ENCODE data around the gene CDH8.

Gene CDH8

DNA sequence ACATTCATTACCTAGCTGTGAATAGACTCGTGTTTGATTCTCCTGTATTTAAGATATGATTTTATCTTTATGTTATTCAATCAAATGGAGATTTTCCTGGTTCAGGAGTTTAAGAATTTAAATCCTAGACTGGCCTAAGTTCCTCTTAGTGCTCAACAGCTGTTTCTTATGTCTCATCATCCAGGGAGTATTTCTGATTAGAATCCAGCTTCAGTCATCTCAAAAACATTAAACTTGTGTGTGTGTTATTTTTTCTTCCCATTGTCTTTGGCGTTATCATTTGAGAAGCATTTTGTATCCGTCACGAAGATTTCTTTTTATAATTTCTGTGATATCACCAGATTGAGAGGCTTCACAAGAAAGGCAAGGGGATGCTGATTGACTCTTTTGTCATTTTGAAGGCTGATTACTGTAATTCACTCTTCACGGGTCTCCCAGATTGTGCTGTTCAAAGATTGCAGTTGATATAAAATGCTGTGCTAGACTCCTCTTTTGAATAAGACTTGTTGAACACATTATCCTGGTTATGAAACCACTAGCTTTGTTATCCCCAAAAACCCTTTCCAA, 204.8 kb downstream of the CDH8 start:
- TF ChIP-seq, protein P1, sequence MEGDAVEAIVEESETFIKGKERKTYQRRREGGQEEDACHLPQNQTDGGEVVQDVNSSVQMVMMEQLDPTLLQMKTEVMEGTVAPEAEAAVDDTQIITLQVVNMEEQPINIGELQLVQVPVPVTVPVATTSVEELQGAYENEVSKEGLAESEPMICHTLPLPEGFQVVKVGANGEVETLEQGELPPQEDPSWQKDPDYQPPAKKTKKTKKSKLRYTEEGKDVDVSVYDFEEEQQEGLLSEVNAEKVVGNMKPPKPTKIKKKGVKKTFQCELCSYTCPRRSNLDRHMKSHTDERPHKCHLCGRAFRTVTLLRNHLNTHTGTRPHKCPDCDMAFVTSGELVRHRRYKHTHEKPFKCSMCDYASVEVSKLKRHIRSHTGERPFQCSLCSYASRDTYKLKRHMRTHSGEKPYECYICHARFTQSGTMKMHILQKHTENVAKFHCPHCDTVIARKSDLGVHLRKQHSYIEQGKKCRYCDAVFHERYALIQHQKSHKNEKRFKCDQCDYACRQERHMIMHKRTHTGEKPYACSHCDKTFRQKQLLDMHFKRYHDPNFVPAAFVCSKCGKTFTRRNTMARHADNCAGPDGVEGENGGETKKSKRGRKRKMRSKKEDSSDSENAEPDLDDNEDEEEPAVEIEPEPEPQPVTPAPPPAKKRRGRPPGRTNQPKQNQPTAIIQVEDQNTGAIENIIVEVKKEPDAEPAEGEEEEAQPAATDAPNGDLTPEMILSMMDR (IDR thresholded peaks at IDR 0.05; ENCODE audit: low read depth, low read length): no peak
- no peak overlapping the region for H3K4me3 ChIP-seq (ENCODE audit: low read depth, low read length)

DNA sequence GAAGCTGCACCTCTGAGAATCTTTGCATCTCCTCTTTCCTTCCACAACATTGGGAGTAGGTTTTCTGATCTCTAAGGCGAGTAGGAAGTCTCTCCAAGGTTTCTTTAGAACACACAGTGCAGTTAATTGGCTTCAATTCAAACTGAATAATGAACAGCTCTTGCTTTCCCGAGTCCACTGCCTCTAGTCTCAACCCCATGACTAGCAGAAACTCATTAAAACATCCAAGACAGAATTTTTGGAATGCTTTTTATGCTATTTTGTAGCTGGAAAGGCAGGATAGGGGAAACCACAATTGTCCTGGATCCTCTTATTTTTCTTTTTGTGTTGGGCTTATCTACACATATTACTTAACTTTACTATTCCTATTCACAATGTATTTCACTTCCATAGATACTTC, 206.6 kb downstream of the CDH8 start:
- TF ChIP-seq, protein P1 (IDR thresholded peaks at IDR 0.05; ENCODE audit: low read depth, low read length): no peak
- no peak overlapping the region for H3K4me3 ChIP-seq (ENCODE audit: low read depth, low read length)

DNA sequence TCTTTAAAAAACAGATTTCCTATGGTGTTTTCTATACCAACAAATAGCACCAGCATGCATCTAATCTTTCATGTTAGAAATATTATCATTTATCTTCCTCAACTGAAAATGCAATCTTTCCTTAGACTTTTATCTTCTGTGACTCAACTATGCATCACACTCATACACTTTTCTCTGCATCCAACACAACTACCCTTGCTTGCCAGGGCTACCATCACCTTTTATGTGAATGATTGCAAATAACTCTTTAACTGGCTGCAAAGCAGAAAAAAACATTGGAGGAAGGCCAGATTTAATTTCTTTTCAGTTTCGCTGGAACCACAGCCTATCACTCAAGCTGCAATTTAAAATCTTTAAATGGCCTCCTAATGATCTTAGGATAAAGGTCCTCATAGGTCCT, 212.9 kb downstream of the CDH8 start:
- no peak overlapping the region for H3K4me3 ChIP-seq (ENCODE audit: low read depth, low read length)
- TF ChIP-seq, protein P1 (IDR thresholded peaks at IDR 0.05; ENCODE audit: low read depth, low read length): no peak

DNA sequence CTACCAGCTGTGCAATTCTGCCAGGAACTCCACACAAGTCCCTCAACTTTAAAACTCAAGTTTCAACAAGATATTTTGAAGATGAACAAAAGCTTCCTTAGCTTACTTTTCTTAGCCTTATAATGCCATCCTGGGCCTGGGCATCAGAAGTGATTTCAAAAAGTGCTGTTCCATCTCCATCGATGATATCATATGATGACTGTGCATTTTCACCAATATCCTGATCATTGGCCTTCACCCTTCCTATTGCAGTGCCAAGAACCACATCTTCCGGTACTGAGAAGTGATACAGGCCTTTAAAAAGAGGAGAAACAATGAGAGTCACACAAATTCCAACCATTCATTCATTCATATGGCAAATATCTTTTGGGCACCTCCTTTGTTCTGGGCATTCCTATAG, 215.4 kb downstream of the CDH8 start:
- TF ChIP-seq, protein P1 (IDR thresholded peaks at IDR 0.05; ENCODE audit: low read depth, low read length): no peak

DNA sequence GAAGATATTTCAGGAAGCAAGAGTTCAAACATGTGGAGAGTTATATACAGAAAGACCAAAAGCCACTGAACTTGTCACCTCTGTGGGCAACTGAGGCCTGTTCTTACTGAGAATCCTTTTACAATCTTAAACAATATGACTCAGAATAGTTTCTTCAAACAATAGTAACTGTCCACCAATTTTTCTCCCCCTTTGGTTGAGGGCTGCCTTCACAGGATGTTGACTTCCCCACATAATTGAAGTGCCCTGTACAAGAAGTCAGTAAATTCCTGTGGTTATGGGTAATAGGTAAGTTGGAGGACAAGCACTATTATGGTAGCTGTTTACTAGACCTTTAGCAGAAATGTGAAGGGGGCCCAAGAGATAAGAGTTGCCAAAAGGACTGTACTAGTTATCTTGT, 215.8 kb downstream of the CDH8 start:
- TF ChIP-seq, protein P1 (IDR thresholded peaks at IDR 0.05; ENCODE audit: low read depth, low read length): no peak
- no peak overlapping the region for H3K4me3 ChIP-seq (ENCODE audit: low read depth, low read length)

More for the DNA sequence above, 215.4 kb downstream of the CDH8 start:
- H3K4me3 ChIP-seq (ENCODE audit: low read depth, low read length): no peak overlapping the region

DNA sequence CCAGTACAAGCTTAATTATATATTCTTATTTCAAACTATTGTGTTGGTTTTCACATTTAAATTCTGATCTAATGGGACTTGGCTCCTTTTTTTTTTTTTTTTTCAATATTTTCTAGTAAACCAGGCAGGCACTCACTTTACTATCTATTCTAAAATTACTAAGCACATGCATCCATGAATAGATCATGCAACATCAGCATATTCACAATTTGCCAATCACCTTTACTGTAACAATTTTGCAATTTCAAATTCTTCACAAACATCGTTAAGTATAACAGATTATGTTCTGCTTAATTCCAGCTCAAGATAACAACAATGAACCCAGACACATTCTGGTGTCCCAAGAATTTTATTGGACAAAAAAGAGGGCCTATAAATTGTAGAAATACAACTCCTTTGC, 217.4 kb downstream of the CDH8 start:
- no peak overlapping the region for H3K4me3 ChIP-seq (ENCODE audit: low read depth, low read length)
- TF ChIP-seq, protein P1 (IDR thresholded peaks at IDR 0.05; ENCODE audit: low read depth, low read length): no peak

DNA sequence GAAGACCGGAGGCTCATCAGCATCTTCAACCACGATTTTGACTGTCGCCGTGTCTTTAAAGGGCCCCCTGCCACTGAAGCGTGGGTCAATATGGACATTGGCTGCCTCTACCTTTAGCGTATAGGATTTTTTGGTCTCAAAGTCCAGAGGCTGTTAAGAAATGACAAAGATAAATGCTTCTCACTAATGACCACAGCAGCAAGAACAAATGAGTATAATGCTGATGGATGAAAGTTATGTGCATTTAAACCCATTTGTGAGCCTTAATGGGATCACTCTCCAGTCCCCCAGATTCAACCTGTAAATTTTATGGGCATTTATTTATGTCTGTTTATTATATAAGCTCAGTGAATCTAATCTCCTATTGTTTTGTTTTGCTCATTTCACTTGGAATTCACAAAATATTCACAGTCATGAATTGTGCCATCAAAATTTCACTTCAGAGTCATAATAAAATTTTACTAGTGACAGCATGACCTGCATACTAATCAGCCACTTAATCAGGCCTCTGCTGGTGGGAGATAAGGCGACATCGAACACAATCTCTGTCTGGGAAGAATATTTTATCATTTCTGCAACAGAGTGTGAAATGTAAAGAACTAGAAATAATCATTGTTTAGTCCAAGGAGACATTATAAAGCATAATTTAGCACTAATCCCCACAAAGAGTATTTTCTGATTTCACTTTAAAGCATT, 218.5 kb downstream of the CDH8 start:
- no peak overlapping the region for H3K4me3 ChIP-seq (ENCODE audit: low read depth, low read length)
- TF ChIP-seq, protein P1 (IDR thresholded peaks at IDR 0.05; ENCODE audit: low read depth, low read length): no peak
